NB4 (cell line): ENCODE measurements around the gene ARHGAP24.

Experiments used
- TF ChIP-seq, protein P1 (sequence below): IDR thresholded peaks from one replicate; pipeline ENCODE4 v1.5.1; 2012; ENCODE audit warnings: low read depth, low read length
- TF ChIP-seq, protein P2 (sequence below): IDR thresholded peaks from 2 replicates; pipeline ENCODE4 v1.6.1; 2011; ENCODE audit warnings: low read depth, low read length

DNA sequence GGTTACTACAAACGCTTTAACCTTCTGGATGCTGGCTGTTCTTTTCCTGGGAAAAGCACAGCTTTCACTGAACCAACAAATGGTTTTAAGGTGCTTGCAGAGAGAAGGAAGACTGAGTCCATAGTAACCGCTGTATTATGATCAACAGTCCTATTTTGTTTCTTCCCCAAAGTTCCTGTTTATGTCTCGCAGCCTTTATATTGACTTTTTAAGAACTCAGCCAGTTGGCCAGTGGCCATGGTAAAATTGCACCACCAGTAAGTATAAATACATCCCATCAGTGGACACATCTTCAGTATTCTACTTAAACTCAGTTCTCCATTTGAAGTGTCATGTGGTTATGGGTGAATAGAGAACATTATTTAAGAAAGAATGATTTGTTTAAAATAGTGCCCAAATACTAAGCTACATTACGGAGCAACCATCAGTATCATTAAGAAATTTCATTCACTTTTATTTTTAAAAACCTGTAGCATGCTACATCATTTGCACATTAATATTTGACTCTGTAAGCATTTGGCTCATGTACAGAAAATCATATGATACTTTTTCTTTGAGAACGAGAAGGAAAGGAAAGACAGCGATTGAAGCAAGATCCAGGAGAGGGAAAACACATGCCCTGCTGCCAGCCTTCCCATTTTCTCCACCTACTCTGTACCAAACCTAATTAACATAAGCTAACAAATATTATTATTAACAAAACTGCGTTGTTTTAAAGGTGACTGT lies 287.0 kb downstream of the ARHGAP24 start:
- TF ChIP-seq, protein P1, sequence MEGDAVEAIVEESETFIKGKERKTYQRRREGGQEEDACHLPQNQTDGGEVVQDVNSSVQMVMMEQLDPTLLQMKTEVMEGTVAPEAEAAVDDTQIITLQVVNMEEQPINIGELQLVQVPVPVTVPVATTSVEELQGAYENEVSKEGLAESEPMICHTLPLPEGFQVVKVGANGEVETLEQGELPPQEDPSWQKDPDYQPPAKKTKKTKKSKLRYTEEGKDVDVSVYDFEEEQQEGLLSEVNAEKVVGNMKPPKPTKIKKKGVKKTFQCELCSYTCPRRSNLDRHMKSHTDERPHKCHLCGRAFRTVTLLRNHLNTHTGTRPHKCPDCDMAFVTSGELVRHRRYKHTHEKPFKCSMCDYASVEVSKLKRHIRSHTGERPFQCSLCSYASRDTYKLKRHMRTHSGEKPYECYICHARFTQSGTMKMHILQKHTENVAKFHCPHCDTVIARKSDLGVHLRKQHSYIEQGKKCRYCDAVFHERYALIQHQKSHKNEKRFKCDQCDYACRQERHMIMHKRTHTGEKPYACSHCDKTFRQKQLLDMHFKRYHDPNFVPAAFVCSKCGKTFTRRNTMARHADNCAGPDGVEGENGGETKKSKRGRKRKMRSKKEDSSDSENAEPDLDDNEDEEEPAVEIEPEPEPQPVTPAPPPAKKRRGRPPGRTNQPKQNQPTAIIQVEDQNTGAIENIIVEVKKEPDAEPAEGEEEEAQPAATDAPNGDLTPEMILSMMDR = no peak
- TF ChIP-seq, protein P2, sequence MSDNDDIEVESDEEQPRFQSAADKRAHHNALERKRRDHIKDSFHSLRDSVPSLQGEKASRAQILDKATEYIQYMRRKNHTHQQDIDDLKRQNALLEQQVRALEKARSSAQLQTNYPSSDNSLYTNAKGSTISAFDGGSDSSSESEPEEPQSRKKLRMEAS = no peak
